Endothelial cell of hepatic sinusoid (primary cell): ENCODE data around the gene ALG3.

ENCODE experiments used
- in situ Hi-C: cut with HindIII; loops from 2 replicates; pipeline ENCODE4 v1.10.0; 2017; ENCODE audit warnings: low sequenced_read_pairs

The ALG3 gene

DNA sequence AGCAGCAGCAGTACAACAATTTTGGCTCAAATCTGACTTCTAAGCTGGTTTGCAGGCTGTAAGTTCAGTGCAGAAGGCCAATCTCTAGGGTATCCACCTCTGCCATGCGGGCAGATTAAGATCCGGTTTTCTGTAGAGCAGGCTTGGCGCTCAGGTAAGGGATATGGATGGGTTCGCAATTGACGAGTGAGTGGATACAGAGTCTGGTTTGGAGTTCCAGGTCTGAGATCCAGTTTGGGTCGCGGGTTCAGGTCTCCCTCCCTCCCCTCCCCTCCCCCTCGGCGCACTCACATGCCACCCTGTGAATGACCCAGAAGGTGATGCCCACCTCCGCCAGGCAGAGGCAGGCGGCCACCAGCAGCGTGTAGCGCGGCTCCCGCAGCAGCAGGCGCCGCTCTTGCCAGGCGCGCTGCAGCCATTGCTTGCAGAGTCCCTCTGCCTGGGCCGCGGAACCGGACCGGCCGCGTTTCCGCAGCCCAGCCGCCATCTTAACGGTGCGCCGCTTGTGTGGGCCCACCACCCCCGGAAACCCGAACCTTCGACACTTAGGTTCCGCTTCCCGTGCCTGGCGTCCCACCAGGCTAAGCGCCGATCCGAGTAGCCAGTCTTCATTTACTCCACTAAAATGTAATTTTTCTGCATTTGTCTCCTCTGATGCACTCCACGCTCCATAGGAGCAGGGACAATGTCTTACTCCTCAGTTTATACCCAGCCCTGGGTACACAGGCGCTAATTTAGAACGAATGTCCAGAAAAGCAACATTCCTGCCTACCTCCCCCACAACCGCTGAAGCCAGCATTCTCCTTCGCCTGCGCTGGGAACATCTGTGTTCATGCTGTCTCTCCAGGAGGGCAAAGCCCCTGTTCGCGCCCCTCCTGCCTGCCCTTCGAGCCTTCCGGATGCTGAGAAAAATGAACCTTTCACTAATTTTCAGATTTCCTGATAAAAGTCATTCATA lies at the start of gene ALG3:
TSS of gene ALG3 (minus strand) at position 509 of the 958 bp plus-strand sequence. CDS start at position 487, 22 bp downstream.
- in situ Hi-C loops, result no loop called here

- in situ Hi-C loops, result no loop called here
These were observed 47.9 kb upstream of the ALG3 start for GRCh38 chr3:184296616-184297015.

GRCh38 chr3:184295771-184296170 lies 47.0 kb upstream of the ALG3 start:
- in situ Hi-C loops, result no loop called here

GRCh38 chr3:184291738-184292445 lies 43.1 kb upstream of the ALG3 start:
- in situ Hi-C loops, result no loop called here

DNA sequence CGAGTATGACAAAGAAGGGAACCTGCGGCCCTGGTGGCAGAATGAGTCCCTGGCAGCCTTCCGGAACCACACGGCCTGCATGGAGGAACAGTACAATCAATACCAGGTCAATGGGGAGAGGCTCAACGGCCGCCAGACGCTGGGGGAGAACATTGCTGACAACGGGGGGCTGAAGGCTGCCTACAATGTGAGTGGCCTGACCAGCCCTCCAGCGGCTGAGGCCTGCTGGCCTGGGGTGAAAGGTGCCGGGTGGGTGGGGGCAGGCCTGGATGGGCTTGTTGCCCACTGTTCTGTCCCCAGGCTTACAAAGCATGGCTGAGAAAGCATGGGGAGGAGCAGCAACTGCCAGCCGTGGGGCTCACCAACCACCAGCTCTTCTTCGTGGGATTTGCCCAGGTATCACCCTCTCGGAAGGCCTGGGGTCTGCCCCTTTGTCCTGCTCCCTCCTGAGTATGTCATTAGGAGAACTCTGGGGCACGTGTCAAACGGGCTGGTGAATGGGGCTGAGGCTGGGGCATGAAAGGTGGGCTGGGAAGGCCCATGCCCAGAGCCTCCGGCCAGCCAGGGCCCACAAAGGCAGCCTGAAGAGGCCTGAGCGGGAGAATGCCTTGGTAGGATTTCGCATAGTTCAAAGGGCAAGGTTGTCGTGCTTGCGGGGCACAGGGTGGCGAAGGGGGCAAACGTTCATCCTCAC lies 42.4 kb upstream of the ALG3 start:
- in situ Hi-C loops, result no loop called here

DNA sequence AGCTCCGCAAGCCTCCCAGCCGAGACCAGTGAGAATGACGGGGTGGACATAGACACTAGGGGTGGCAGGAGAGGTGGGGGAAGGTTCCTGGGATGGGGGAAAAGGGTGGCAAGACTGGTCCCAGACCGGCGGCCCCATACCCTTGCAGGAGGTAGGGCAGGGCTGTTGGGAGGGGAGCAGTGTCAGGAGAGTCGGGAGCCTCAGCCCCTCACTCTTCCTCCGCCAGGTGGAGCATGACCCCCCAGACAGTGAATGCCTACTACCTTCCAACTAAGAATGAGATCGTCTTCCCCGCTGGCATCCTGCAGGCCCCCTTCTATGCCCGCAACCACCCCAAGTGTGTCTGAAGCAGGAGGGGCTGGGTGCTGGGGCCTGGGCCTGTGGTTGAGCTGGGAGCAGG lies 41.6 kb upstream of the ALG3 start:
- in situ Hi-C loops, result no loop called here

- in situ Hi-C loops, result no loop called here
These were observed 40.7 kb upstream of the ALG3 start for GRCh38 chr3:184289426-184289938.

DNA sequence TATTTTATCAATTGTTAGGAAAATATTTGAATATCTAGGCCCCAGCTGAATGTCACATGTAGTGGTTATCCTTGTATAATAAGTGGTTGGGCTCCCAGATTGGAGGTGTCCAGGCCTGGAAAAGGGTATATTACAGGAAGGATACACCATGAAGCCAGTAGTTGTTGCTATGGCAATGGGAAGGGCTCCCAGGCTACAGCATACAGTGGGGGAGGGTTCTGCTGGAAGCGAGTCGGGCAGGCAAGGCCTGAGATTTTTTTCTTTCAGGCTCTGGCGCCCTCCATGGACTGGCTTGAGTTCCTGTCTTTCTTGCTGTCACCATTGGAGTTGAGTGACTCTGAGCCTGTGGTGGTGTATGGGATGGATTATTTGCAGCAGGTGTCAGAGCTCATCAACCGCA lies 35.9 kb upstream of the ALG3 start:
- in situ Hi-C loops, result no loop called here

GRCh38 chr3:184283681-184284080 lies 34.9 kb upstream of the ALG3 start:
- in situ Hi-C loops, result no loop called here

- in situ Hi-C loops, result no loop called here
These were observed 34.2 kb upstream of the ALG3 start for GRCh38 chr3:184282941-184283340.

DNA sequence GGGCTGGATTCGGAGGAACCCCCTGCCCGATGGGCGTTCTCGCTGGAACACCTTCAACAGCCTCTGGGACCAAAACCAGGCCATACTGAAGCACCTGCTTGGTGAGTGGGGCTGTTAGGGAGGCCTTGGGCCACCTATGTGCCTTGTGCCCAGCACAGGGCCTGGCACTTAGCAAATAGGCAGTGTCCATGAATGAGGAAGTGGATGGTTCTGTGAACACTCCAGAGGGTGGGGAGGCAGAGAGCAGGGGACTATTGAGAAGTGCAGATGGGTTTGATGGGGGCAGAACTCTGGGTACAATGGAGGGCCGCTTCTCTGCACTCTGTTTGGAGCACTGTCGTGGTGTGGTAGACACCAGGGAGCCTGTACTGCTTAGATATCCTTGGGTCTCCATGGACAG lies 28.6 kb upstream of the ALG3 start:
- in situ Hi-C loops, result no loop called here

DNA sequence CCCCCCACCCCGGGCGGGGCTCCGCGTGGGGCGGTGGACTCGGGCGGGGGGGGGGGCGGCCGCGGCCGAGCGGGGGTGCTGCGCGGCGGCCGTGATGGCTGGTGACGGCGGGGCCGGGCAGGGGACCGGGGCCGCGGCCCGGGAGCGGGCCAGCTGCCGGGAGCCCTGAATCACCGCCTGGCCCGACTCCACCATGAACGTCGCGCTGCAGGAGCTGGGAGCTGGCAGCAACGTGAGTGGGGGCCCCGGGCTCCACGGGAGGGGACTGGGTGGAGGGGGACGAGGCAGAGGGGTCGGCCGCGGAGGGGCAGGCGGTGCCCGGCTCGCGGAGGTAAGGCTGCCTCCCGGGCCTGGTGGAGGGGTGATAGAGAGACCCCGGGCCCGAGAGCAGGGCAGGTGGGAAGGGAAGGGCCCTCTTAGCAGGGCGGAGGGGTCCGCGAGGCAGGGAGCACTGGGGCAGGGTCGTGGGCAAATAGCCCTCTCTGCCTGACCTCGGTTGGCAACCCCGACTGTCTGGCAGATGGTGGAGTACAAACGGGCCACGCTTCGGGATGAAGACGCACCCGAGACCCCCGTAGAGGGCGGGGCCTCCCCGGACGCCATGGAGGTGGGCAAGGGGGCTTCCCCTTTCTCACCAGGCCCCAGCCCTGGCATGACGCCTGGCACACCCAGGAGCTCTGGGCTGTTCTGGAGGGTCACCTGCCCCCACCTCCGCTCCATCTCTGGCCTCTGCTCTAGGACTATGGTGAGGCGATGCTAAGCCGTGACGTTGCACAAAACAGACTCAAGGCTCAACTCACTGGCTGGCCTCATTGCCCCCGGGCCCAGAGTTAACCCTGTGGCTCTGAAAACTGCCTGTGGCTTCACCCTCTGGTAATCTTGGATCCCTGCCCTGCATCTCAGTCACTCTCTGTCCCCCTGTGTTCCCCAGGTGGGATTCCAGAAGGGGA lies 27.5 kb upstream of the ALG3 start, which contains the start of gene ECE2:
TSS of gene ECE2 (plus strand) at position 62 of the 950 bp plus-strand sequence. CDS start at position 194, 132 bp downstream.
- in situ Hi-C loops, result no loop called here

DNA sequence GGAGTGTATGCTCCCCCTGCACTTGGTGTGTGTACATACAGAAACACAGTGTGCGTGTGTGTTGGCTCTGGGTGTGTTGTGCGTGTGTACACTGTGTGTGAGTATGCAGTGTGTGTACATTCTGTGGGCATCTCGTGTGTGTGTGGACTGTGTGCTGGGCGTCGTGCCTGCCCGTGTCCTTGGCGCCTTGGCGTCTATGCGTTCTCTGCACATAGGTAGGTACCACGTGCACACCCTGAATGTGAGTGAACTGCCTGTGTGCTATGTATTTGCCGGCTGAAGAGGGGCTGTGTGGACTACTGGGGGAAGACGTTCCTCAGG lies 26.6 kb upstream of the ALG3 start:
- in situ Hi-C loops, result no loop called here

GRCh38 chr3:184272269-184272668 lies 23.5 kb upstream of the ALG3 start:
- in situ Hi-C loops, result no loop called here

DNA sequence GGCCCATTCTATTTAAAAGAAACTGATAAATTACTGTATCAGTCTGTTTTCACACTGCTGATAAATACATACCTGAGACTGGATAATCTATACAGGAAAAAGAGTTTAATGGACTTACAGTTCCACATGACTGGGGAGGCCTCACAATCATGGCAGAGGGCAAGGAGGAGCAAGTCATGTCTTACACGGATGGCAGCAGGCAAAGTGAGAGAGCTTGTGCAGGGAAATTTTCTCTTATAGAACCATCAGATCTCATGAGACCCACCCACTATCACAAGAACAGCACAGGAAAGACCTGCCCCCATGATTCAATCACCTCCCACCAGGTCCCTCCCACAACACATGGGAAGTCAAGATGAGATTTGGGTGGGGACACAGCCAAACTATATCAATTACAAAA lies 18.5 kb upstream of the ALG3 start:
- in situ Hi-C loops, result loop anchor here (5.0 kb wide), 2 partner anchors 40 to 50 kb away; partner anchors contain the start of gene VWA5B2

DNA sequence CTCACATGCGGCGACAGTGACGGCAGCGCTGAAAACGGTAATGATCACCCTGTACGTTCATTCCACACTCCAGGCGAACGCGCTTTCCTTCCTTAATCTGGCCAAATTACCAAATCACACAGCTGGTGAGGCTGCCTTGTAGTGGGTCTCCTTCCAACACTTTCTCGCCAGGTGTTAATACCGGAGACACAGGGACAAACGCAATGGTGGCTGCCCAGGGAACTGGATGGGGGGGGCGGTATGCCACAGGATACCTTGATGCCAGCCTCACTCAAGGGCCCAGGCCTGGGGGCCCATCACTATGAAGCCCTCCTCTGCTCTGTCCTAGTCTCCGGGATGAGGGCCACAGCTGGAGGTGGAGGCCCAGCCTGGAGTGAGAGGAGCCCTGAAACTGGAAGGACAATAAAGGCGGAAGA lies 14.0 kb upstream of the ALG3 start:
- in situ Hi-C loops, result no loop called here

GRCh38 chr3:184261854-184262763 lies 13.3 kb upstream of the ALG3 start:
- in situ Hi-C loops, result no loop called here

- in situ Hi-C loops, result no loop called here
These were observed 12.6 kb upstream of the ALG3 start, which contains the start of gene CAMK2N2 for GRCh38 chr3:184261270-184261853. TSS of gene CAMK2N2 (minus strand) at chr3:184261553. CDS start at chr3:184261285, 268 bp downstream.
